Measurements from ENCODE around the gene SPECC1.

The SPECC1 gene

DNA sequence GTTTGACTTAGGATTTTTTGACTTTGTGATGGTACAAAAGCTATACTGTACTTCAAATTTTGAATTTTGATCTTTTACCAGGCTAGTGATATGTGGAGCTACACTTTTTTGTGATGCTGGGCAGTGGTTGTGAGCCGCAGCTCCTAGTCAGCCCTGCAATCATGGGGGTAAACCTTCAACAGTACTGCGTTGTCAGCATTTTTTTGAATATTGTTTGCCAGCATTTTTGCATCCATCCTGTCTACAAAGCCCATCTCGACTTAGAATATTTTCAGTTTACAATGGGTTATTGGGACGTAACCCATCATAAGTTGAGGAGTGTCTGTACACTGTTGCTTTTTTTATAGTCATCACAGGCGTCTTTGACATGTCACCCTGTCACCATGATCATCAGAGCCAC, 142.0 kb downstream of the SPECC1 start:
- no peak overlapping the region for H3K4me3 ChIP-seq (replicated peaks; ENCODE audit: insufficient read depth, low read length)
- no peak for DNase-seq (ENCODE audit: low read depth in 1 of 2, low spot score in 1 of 2)
- TF ChIP-seq, protein P1, sequence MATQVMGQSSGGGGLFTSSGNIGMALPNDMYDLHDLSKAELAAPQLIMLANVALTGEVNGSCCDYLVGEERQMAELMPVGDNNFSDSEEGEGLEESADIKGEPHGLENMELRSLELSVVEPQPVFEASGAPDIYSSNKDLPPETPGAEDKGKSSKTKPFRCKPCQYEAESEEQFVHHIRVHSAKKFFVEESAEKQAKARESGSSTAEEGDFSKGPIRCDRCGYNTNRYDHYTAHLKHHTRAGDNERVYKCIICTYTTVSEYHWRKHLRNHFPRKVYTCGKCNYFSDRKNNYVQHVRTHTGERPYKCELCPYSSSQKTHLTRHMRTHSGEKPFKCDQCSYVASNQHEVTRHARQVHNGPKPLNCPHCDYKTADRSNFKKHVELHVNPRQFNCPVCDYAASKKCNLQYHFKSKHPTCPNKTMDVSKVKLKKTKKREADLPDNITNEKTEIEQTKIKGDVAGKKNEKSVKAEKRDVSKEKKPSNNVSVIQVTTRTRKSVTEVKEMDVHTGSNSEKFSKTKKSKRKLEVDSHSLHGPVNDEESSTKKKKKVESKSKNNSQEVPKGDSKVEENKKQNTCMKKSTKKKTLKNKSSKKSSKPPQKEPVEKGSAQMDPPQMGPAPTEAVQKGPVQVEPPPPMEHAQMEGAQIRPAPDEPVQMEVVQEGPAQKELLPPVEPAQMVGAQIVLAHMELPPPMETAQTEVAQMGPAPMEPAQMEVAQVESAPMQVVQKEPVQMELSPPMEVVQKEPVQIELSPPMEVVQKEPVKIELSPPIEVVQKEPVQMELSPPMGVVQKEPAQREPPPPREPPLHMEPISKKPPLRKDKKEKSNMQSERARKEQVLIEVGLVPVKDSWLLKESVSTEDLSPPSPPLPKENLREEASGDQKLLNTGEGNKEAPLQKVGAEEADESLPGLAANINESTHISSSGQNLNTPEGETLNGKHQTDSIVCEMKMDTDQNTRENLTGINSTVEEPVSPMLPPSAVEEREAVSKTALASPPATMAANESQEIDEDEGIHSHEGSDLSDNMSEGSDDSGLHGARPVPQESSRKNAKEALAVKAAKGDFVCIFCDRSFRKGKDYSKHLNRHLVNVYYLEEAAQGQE (IDR thresholded peaks at IDR 0.05; ENCODE audit: insufficient replicate concordance, low read depth) = no peak
- TF ChIP-seq GABPA (IDR thresholded peaks at IDR 0.05; ENCODE audit: low read depth) (no peak), POLR2AphosphoS5 (IDR thresholded peaks at IDR 0.05; ENCODE audit: low read depth) (no peak), SPI1 (IDR thresholded peaks at IDR 0.05; ENCODE audit: borderline replicate concordance, low read depth) (no peak)
- TF ChIP-seq, protein P2, sequence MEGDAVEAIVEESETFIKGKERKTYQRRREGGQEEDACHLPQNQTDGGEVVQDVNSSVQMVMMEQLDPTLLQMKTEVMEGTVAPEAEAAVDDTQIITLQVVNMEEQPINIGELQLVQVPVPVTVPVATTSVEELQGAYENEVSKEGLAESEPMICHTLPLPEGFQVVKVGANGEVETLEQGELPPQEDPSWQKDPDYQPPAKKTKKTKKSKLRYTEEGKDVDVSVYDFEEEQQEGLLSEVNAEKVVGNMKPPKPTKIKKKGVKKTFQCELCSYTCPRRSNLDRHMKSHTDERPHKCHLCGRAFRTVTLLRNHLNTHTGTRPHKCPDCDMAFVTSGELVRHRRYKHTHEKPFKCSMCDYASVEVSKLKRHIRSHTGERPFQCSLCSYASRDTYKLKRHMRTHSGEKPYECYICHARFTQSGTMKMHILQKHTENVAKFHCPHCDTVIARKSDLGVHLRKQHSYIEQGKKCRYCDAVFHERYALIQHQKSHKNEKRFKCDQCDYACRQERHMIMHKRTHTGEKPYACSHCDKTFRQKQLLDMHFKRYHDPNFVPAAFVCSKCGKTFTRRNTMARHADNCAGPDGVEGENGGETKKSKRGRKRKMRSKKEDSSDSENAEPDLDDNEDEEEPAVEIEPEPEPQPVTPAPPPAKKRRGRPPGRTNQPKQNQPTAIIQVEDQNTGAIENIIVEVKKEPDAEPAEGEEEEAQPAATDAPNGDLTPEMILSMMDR (IDR thresholded peaks at IDR 0.05; ENCODE audit: insufficient read depth, low read length) = no peak
- no peak overlapping the region for H3K27ac ChIP-seq (replicated peaks)
- H3K27me3 ChIP-seq (ENCODE audit: insufficient read depth, poor library complexity, severe bottlenecking) = no peaks in the 10 kb centered on the region

DNA sequence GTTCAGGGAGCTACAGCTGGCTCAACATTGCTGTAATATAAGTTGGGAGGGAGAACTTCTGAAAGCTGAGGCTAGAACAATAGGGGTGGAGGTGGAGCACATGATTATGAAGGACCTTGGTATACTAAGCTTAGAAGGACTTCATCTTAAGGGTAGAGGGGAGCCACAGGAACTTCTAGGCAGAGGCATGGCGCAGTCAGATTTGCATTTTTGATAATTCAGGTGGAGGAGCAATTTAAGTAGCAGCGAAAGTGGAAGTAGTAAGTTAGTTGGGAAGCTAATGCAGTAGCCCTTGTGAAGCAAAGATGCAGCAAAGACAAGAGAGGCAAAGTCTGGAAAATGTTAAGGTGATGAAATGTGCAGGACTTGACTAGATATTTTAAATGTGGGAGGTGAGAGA, 144.1 kb downstream of the SPECC1 start:
- no peak overlapping the region for H3K4me3 ChIP-seq (replicated peaks; ENCODE audit: insufficient read depth, low read length)
- TF ChIP-seq GABPA (IDR thresholded peaks at IDR 0.05; ENCODE audit: low read depth) = no peak
- DNase-seq (ENCODE audit: low read depth in 1 of 2, low spot score in 1 of 2) = no peak
- no peaks in the 10 kb centered on the region for H3K27me3 ChIP-seq (ENCODE audit: insufficient read depth, poor library complexity, severe bottlenecking)
- no peak overlapping the region for H3K27ac ChIP-seq (replicated peaks)

DNA sequence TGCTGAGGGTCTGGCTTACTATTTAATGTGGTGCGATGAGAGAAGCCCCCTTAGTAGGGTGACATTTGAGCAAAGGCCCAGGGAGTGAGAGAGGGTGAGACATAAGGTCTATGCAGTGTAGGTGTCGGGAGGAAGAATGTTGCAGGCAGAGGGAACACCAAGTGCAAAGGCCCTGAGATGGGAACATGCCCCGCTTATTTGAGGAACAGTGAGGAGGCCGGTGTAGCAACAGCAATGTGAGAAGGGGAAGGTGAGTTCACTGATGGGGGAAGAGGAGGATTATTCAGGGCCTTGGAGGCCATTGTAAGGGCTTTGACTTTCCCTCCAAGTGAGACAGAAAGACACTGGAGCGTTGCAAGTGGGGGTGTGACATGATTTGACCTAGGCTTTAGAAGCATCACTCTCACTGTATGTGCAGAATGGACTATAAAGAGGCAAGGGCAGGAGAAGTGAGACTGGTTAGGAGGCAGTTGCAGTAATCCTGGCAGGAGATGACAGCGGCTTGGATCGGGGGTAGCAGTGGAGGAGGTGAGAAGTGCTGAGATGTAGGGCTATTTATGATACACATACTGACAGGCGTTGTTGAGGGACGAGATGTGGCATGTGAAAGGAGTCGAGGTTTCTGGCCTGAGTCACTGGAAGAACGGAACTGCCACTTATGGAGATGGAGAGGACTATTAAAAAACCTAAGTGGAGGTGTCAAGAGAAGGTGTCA, 145.3 kb downstream of the SPECC1 start:
- H3K27me3 ChIP-seq (ENCODE audit: insufficient read depth, poor library complexity, severe bottlenecking) = no peaks in the 10 kb centered on the region

More for the DNA sequence above, 145.3 kb downstream of the SPECC1 start:
- TF ChIP-seq, protein P2 (IDR thresholded peaks at IDR 0.05; ENCODE audit: insufficient read depth, low read length) = no peak
- TF ChIP-seq SPI1 (IDR thresholded peaks at IDR 0.05; ENCODE audit: borderline replicate concordance, low read depth) = no peak
- no peak for TF ChIP-seq POLR2AphosphoS5 (IDR thresholded peaks at IDR 0.05; ENCODE audit: low read depth)
- no peak for TF ChIP-seq GABPA (IDR thresholded peaks at IDR 0.05; ENCODE audit: low read depth)
- TF ChIP-seq, protein P1 (IDR thresholded peaks at IDR 0.05; ENCODE audit: insufficient replicate concordance, low read depth) = no peak
- Histone ChIP-seq H3K27ac (replicated peaks) (no peak overlapping the region), H3K4me3 (replicated peaks; ENCODE audit: insufficient read depth, low read length) (no peak overlapping the region)
- DNase-seq (ENCODE audit: low read depth in 1 of 2, low spot score in 1 of 2) = no peak

Data from HL-60 (cell line).